Uterus (tissue), 4 donors: Measurements from ENCODE around the gene ITGA2B. TPM values are rescaled to one million over a fixed set of nuclear protein-coding genes. Genes with fewer than 3 reads are reported as not detected.
"Not testable (repeated sequence)": the region's sequence is repeated elsewhere in the genome, so short reads cannot be mapped to it uniquely, and the experiment has no call there.

Source experiments
- DNase-seq, 2 donors: peaks; one replicate each; pipeline ENCODE4 v3.0.0-alpha.2; 2019 to 2020
- H3K27ac ChIP-seq, 2 donors: fragments of 200-600 bp; sonication (generic); 1 replicate in 1 of 2; 2 replicates in 1 of 2; pipeline ENCODE4 v1.5.1; 2016 to 2018
- H3K27me3 ChIP-seq, 2 donors: fragments of 200-600 bp; sonication (generic); one replicate each; pipeline ENCODE4 v1.5.1; 2018 to 2019; ENCODE audit warnings: control low read depth in 1 of 2
- H3K36me3 ChIP-seq, 2 donors: fragments of 200-600 bp; sonication (generic); one replicate each; pipeline ENCODE4 v1.5.1; 2019; ENCODE audit warnings: control low read depth in 1 of 2
- H3K4me1 ChIP-seq, 2 donors: fragments of 200-600 bp; sonication (generic); one replicate each; pipeline ENCODE4 v1.5.1; 2018 to 2019; ENCODE audit warnings: control low read depth in 1 of 2
- H3K4me3 ChIP-seq, 2 donors: fragments of 200-600 bp; sonication (generic); 1 replicate in 1 of 2; 2 replicates in 1 of 2; pipeline ENCODE4 v1.5.1; 2018 to 2019; ENCODE audit warnings: mild to moderate bottlenecking in 1 of 2
- H3K9me3 ChIP-seq, 2 donors: fragments of 200-600 bp; sonication (generic); one replicate each; pipeline ENCODE4 v1.5.1; 2019; ENCODE audit warnings: control low read depth in 1 of 2
- POLR2A ChIP-seq, 2 donors: fragments of 450-650 bp; IDR thresholded peaks; one replicate each; pipeline ENCODE4 v1.6.1; 2016; ENCODE audit warnings: antibody characterized with exemption in 2 of 2, mild to moderate bottlenecking in 1 of 2, moderate library complexity in 1 of 2
- intact Hi-C: fragments of 100-400 bp; cut with DNase I; formaldehyde crosslinking; loops from one replicate; pipeline ENCODE4 v1.15.1; 2023; ENCODE audit warnings: low total_unique reads
- total RNA-seq, 4 donors: library from RNA; depleted of rRNA in 3 of 4; stranded (reverse); fragments of >200 nt in 3 of 4; gene quantifications; one replicate each; pipeline versions ENCODE4 v1.1.0 to v1.2.4, GENCODE V29; 2014 to 2023
- TF ChIP-seq, protein P1 (sequence below), 4 experiments: fragments of 200-600 bp in 2 of 4; fragments of 450-650 bp in 2 of 4; sonication (generic) in 2 of 4; IDR thresholded peaks; one replicate each; pipeline ENCODE4 v1.5.1; 2016 to 2019; ENCODE audit warnings: antibody characterized with exemption in 4 of 4, mild to moderate bottlenecking in 2 of 4, moderate library complexity in 1 of 4
- donor health status: DM: yes; HTN: yes; CAD: no.

ITGA2B gene
- total RNA-seq, 4 donors from 2014 or later, result 7.4 to 7.7 TPM; not detected in 2

DNA sequence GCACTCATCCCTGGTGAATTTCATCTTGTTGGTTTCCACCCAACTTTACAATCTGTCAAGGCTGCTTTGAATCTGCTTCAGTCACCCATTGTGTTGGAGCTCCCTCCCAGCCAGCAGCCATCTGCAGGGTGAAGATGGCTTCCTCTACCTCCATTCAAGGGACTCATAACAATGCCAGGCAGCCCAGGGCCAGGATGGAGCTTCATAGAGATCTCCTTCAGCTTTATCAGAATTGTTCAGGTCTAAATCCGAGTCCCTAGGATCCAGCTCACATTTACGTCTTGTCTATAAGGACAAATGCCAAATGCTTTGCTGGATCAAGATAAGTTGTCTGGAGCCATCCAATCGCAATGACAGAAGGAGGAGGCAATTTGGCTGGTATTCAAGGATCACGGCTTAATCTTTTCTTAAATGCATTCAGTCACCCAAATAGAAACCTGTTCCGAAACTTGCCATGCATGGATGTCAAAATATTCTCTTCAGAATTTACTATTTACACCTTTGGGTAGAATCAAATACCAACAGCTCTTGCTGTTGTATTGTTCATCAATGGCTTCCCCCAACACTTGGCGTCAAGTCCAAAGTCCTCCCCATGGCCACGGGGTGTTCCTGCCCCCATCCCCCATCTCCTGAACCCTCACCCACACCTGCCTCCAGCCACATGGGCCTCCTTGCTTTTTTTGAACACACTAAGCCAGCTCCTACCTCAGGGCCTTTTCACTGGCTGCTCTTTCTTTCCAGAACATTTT lies 22.0 kb downstream of the ITGA2B start:
- Histone ChIP-seq H3K27me3 (no peaks in the 10 kb centered on the region), H3K9me3 (no peaks in the 10 kb centered on the region), H3K27ac (no peak overlapping the region), H3K4me3 (no peak overlapping the region), H3K36me3 (no peaks in the 10 kb centered on the region), H3K4me1 (peaks cover 0 to 6% of the 10 kb centered on the region in 2 donors)
- TF ChIP-seq, protein P1, sequence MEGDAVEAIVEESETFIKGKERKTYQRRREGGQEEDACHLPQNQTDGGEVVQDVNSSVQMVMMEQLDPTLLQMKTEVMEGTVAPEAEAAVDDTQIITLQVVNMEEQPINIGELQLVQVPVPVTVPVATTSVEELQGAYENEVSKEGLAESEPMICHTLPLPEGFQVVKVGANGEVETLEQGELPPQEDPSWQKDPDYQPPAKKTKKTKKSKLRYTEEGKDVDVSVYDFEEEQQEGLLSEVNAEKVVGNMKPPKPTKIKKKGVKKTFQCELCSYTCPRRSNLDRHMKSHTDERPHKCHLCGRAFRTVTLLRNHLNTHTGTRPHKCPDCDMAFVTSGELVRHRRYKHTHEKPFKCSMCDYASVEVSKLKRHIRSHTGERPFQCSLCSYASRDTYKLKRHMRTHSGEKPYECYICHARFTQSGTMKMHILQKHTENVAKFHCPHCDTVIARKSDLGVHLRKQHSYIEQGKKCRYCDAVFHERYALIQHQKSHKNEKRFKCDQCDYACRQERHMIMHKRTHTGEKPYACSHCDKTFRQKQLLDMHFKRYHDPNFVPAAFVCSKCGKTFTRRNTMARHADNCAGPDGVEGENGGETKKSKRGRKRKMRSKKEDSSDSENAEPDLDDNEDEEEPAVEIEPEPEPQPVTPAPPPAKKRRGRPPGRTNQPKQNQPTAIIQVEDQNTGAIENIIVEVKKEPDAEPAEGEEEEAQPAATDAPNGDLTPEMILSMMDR (IDR thresholded peaks at IDR 0.05), result no peak
- no peak for TF ChIP-seq POLR2A (IDR thresholded peaks at IDR 0.05)
- no peak for DNase-seq
- intact Hi-C loops, result no loop called here

DNA sequence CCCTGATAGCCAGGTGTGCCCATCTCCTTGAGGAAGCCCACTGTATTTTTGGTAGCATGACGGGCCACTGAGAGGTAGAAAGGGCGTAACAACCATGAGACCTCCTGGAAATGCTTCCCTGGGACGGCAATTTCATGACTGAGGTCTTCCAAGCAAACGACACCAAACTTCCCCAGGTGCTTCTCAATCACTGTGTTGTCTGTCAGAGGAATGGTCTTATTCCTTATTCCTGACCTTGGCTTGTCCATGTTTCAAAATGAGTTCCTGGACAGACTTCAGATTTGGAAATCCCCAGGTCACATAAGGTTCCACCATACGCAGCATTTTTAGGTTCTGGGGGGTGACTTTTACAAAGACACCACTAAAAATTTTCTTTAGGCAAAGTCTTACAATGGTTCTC lies 24.4 kb downstream of the ITGA2B start:
- H3K27ac ChIP-seq, H3K9me3 ChIP-seq, H3K4me1 ChIP-seq, DNase-seq, H3K27me3 ChIP-seq, H3K4me3 ChIP-seq, intact Hi-C loops, H3K36me3 ChIP-seq: not testable (repeated sequence)

DNA sequence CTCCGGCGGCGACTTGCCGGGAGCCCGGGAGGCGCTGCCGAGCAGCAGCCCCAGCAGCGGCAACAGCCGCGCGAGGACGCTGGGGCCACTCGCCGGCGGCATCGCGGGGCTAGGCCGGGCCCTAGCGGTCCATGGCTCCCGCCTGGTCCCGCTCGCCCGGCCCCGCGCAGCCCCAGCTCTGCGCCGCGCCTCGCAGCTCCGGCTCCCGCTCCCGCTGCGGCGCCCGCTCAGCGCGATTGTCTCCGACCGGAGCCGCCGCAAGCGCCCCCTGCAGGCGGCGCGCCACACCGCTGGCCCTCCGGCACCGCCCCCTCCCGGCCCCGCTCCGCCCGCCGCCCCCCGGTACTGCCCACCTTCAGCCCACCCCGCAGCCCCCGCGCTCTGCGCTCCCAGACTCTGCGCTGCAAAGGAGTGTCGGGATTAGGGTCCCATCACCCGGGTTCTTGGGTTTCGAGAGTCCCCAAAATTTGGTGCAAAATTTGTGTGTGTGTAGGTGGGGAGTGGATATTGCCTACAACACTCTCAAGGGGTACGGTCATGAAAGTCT lies 25.8 kb downstream of the ITGA2B start, which contains the start of gene FAM171A2:
TSS of gene FAM171A2 (minus strand) at position 241 of the 547 bp plus-strand sequence. CDS start at position 102, 139 bp downstream.
- Histone ChIP-seq H3K4me3 (peak within 1 kb of the TSS; percentile 39 to 56), H3K27me3 (no peaks in the 10 kb centered on the region), H3K4me1 (peaks cover 4 to 7% of the 10 kb centered on the region in 2 donors), H3K36me3 (no peaks in the 10 kb centered on the region), H3K27ac (peak within 1 kb of the TSS; percentile 58 to 63), H3K9me3 (no peaks in the 10 kb centered on the region)
- peak in 1 of 2 donors; percentile 58 for TF ChIP-seq POLR2A (IDR thresholded peaks at IDR 0.05)
- TF ChIP-seq, protein P1 (IDR thresholded peaks at IDR 0.05), result peak; percentile 35 to 94 (median 79)
- DNase-seq, result peak in 1 of 2 donors; percentile 65
- intact Hi-C loops, result no loop called here

DNA sequence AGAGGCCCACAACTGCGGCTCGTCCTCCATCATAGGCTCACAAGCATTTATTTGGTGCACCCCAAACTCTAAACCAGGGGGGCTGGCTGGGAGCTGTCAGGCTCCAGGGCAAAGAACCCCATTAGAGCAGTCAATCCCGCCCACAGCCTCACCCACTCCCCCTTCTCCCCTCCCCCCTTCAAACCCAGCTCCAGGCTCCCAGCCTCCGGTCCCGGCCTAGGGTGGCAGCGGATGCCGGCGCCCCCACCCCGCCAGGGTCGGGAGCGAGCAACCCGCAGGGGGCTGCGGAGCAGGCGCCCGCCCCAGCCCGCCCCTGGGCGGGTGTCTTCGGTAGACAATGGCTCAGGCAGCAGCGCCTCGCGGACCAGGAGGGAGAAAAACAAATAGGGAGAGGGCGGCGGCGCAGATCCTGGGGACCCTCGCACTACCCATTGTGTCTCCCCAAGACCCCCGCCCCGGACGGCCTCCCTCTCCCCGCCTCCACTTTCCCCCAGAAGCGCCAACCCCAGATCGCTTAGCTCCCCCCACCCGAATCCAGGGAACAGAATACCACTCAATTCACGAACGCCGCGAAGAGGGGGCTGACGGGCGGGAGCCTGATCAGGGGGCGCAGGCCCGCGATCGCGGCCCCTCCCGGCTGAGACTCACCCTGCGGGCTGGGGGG lies 26.4 kb downstream of the ITGA2B start:
- peak overlapping the region; percentile 58 to 63 for H3K27ac ChIP-seq
- intact Hi-C loops, result no loop called here
- no peaks in the 10 kb centered on the region for H3K27me3 ChIP-seq
- peak overlapping the region; percentile 39 to 56 for H3K4me3 ChIP-seq
- H3K36me3 ChIP-seq, result no peaks in the 10 kb centered on the region
- H3K4me1 ChIP-seq, result peaks cover 4 to 7% of the 10 kb centered on the region in 2 donors
- TF ChIP-seq, protein P1 (IDR thresholded peaks at IDR 0.05), result no peak
- no peak for TF ChIP-seq POLR2A (IDR thresholded peaks at IDR 0.05)
- no peaks in the 10 kb centered on the region for H3K9me3 ChIP-seq
- DNase-seq, result peak in 1 of 2 donors; percentile 33

DNA sequence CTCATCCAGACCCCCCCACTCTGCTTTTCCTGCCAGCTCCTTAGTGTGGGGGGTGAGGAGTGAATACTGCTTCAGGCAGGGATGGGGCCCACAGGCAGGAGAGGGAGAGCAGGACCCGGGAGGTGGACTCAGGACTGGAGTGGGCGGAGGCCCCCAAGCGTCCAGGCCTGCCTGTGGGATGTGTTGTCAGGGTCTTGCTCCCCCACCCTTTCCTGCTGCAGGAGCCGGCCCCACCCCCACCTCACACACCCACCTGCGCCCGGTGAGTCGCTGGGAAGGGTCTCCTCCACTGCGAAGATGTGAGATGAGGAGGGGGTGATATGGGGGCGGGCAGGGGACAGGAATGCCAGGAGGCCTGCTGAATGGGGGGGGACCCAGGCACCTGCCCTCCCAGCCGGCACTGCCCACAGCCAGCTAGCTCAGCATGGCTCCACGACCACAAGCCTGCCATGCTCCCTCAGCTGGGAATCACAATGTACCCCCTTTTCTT lies 26.9 kb downstream of the ITGA2B start:
- no peaks in the 10 kb centered on the region for H3K27me3 ChIP-seq
- H3K36me3 ChIP-seq, result no peaks in the 10 kb centered on the region
- peak in 1 of 2 donors; percentile 22 for DNase-seq
- H3K9me3 ChIP-seq, result no peaks in the 10 kb centered on the region
- H3K4me1 ChIP-seq, result peaks cover 4 to 7% of the 10 kb centered on the region in 2 donors
- TF ChIP-seq POLR2A (IDR thresholded peaks at IDR 0.05), result no peak
- TF ChIP-seq, protein P1 (IDR thresholded peaks at IDR 0.05), result no peak
- H3K27ac ChIP-seq, result peak overlapping the region; percentile 58 to 63
- intact Hi-C loops, result no loop called here
- H3K4me3 ChIP-seq, result peak overlapping the region in 1 of 2 donors; percentile 56
